Karpas-422 (cell line): ENCODE results near the gene CACUL1. TPM values are rescaled to one million over a fixed set of nuclear protein-coding genes. Genes with fewer than 3 reads are reported as not detected.
A peak's percentile ranks its signal among the peaks of the same experiment; 100 is the strongest.

ENCODE experiments used
- DNase-seq: peaks from one replicate; pipeline ENCODE4 v3.0.0-alpha.2; 2015
- H2AFZ ChIP-seq: fragments of 200-600 bp; sonication (generic); 2 replicates; pipeline ENCODE4 v1.6.1; 2014; ENCODE audit warnings: antibody characterized with exemption, low read length, mixed read lengths
- H3K27ac ChIP-seq: fragments of 200-600 bp; sonication (generic); 2 replicates; pipeline ENCODE4 v1.5.1; 2014; ENCODE audit warnings: mild to moderate bottlenecking, low read length, moderate library complexity
- H3K27me3 ChIP-seq: fragments of 200-600 bp; sonication (generic); 2 replicates; pipeline ENCODE4 v1.6.1; 2014; ENCODE audit warnings: low read length, mixed read lengths
- H3K36me3 ChIP-seq: fragments of 200-600 bp; sonication (generic); 2 replicates; pipeline ENCODE4 v1.6.1; 2014; ENCODE audit warnings: low read length, mixed read lengths; ENCODE audit not compliant: insufficient read depth
- H3K4me1 ChIP-seq: fragments of 200-600 bp; sonication (generic); 2 replicates; pipeline ENCODE4 v1.6.1; 2014; ENCODE audit warnings: mild to moderate bottlenecking, low read length, mixed read lengths
- H3K4me2 ChIP-seq: fragments of 200-600 bp; sonication (generic); 2 replicates; pipeline ENCODE4 v1.6.1; 2014; ENCODE audit warnings: low read length, low read depth, mild to moderate bottlenecking; ENCODE audit not compliant: poor library complexity, severe bottlenecking
- H3K4me3 ChIP-seq: fragments of 200-600 bp; sonication (generic); 2 replicates; pipeline ENCODE4 v1.5.1; 2014; ENCODE audit warnings: mild to moderate bottlenecking, antibody characterized with exemption, low read length, mixed read lengths
- H3K79me2 ChIP-seq: fragments of 200-600 bp; sonication (generic); 2 replicates; pipeline ENCODE4 v1.6.1; 2014; ENCODE audit warnings: mild to moderate bottlenecking, low read length, mixed read lengths
- H3K9ac ChIP-seq: fragments of 200-600 bp; sonication (generic); 2 replicates; pipeline ENCODE4 v1.6.0; 2014; ENCODE audit warnings: low read length
- H3K9me2 ChIP-seq: fragments of 200-600 bp; sonication (generic), shearing (Covaris generic); replicated peaks from 2 replicates; pipeline ENCODE4 v1.6.0; 2014; ENCODE audit warnings: mild to moderate bottlenecking, low read length, moderate library complexity; ENCODE audit not compliant: insufficient read depth
- H3K9me3 ChIP-seq: fragments of 300-700, 200-600 bp; sonication (generic); 2 replicates; pipeline ENCODE4 v1.6.1; 2014; ENCODE audit warnings: low read length, mixed read lengths
- H4K20me1 ChIP-seq: fragments of 200-600 bp; sonication (generic); 2 replicates; pipeline ENCODE4 v1.6.1; 2014; ENCODE audit warnings: mild to moderate bottlenecking, antibody characterized with exemption, low read length, low read depth; ENCODE audit not compliant: insufficient read depth
- total RNA-seq: library from RNA; depleted of rRNA; stranded (reverse); fragments of >200 nt; shearing (Covaris generic); gene quantifications from 2 replicates; pipeline ENCODE4 v1.2.3, GENCODE V29; 2014; ENCODE audit warnings: low replicate concordance

CACUL1 gene
- total RNA-seq, 1 experiment from 2014 or later, result 50.3 TPM

GRCh38 chr10:118734475-118734874 is 20.3 kb downstream of the CACUL1 start:
- no peak for DNase-seq
- Histone ChIP-seq H4K20me1 (peaks cover 11% of the 10 kb centered on the region; the same call in 1 of the 2 replicates), H3K79me2 (peaks cover 100% of the 10 kb centered on the region), H2AFZ (no peak overlapping the region), H3K9me3 (no peaks in the 10 kb centered on the region), H3K4me1 (peaks cover 73% of the 10 kb centered on the region), H3K4me2 (no peak overlapping the region), H3K4me3 (no peak overlapping the region), H3K9me2 (no peaks in the 10 kb centered on the region), H3K27ac (no peak overlapping the region), H3K36me3 (no peaks in the 10 kb centered on the region), H3K9ac (no peak overlapping the region), H3K27me3 (no peaks in the 10 kb centered on the region)

GRCh38 chr10:118732245-118733165 is 22.3 kb downstream of the CACUL1 start:
- Histone ChIP-seq H3K4me2 (no peak overlapping the region), H3K4me1 (peaks cover 62% of the 10 kb centered on the region), H3K9me2 (no peaks in the 10 kb centered on the region), H2AFZ (no peak overlapping the region), H3K79me2 (peaks cover 100% of the 10 kb centered on the region), H4K20me1 (peaks cover 4% of the 10 kb centered on the region; the same call in 1 of the 2 replicates), H3K9ac (no peak overlapping the region), H3K27ac (no peak overlapping the region), H3K4me3 (no peak overlapping the region), H3K9me3 (no peaks in the 10 kb centered on the region), H3K36me3 (no peaks in the 10 kb centered on the region), H3K27me3 (no peaks in the 10 kb centered on the region)
- no peak for DNase-seq

- Histone ChIP-seq H3K27ac (peak overlapping the region; percentile 62), H3K27me3 (no peaks in the 10 kb centered on the region), H3K9me2 (no peaks in the 10 kb centered on the region), H3K36me3 (no peaks in the 10 kb centered on the region), H3K79me2 (peaks cover 99% of the 10 kb centered on the region), H2AFZ (no peak overlapping the region), H3K9me3 (no peaks in the 10 kb centered on the region), H3K4me1 (peaks cover 50% of the 10 kb centered on the region), H3K4me3 (no peak overlapping the region), H3K9ac (peak overlapping the region; percentile 10; the same call in 1 of the 2 replicates), H3K4me2 (peak overlapping the region; percentile 46), H4K20me1 (0 out of 2 replicates have a peak, but pooled peaks cover 2% of the 10 kb centered on the region)
- no peak for DNase-seq
These were observed 23.9 kb downstream of the CACUL1 start for GRCh38 chr10:118730756-118731456.

GRCh38 chr10:118729641-118730258 is 25.0 kb downstream of the CACUL1 start:
- Histone ChIP-seq H3K9me2 (no peaks in the 10 kb centered on the region), H3K79me2 (peaks cover 99% of the 10 kb centered on the region), H3K4me3 (no peak overlapping the region), H3K27ac (peak overlapping the region; percentile 62), H4K20me1 (no peaks in the 10 kb centered on the region), H3K4me2 (peak overlapping the region; percentile 46), H3K27me3 (no peaks in the 10 kb centered on the region), H3K9ac (0 out of 2 replicates have a peak overlapping the region, but pooled peaks have one; percentile 5), H3K9me3 (no peaks in the 10 kb centered on the region), H2AFZ (no peak overlapping the region), H3K36me3 (no peaks in the 10 kb centered on the region), H3K4me1 (peaks cover 40% of the 10 kb centered on the region)
- DNase-seq, result peak; percentile 79

- Histone ChIP-seq H3K27ac (peak overlapping the region; percentile 62), H4K20me1 (no peaks in the 10 kb centered on the region), H2AFZ (no peak overlapping the region), H3K36me3 (no peaks in the 10 kb centered on the region), H3K9me3 (no peaks in the 10 kb centered on the region), H3K4me1 (peaks cover 43% of the 10 kb centered on the region), H3K79me2 (peaks cover 99% of the 10 kb centered on the region), H3K27me3 (no peaks in the 10 kb centered on the region), H3K4me2 (peak overlapping the region; percentile 46), H3K9me2 (no peaks in the 10 kb centered on the region), H3K9ac (no peak overlapping the region), H3K4me3 (no peak overlapping the region)
- DNase-seq, result no peak
These were observed 25.6 kb downstream of the CACUL1 start for GRCh38 chr10:118729200-118729599.

- no peaks in the 10 kb centered on the region for H3K9me3 ChIP-seq
- H3K4me3 ChIP-seq, result no peak overlapping the region
- H3K4me1 ChIP-seq, result peaks cover 56% of the 10 kb centered on the region
- no peak overlapping the region for H2AFZ ChIP-seq
- H3K36me3 ChIP-seq, result no peaks in the 10 kb centered on the region
- no peak for DNase-seq
- peaks cover 6% of the 10 kb centered on the region; the same call in 1 of the 2 replicates for H4K20me1 ChIP-seq
- no peak overlapping the region for H3K9ac ChIP-seq
- peaks cover 89% of the 10 kb centered on the region for H3K79me2 ChIP-seq
- no peaks in the 10 kb centered on the region for H3K9me2 ChIP-seq
- H3K27me3 ChIP-seq, result no peaks in the 10 kb centered on the region
- H3K4me2 ChIP-seq, result no peak overlapping the region
- H3K27ac ChIP-seq, result no peak overlapping the region
These were observed 28.8 kb downstream of the CACUL1 start for GRCh38 chr10:118725886-118726500.

GRCh38 chr10:118723466-118723865 is 31.3 kb downstream of the CACUL1 start:
- Histone ChIP-seq H3K4me2 (no peak overlapping the region), H3K79me2 (peaks cover 88% of the 10 kb centered on the region)

More at GRCh38 chr10:118723466-118723865, 31.3 kb downstream of the CACUL1 start:
- Histone ChIP-seq H3K4me1 (peaks cover 46% of the 10 kb centered on the region), H3K9me3 (no peaks in the 10 kb centered on the region), H3K36me3 (no peaks in the 10 kb centered on the region), H3K9ac (no peak overlapping the region), H3K27ac (peak overlapping the region; percentile 58), H4K20me1 (peaks cover 11% of the 10 kb centered on the region; the same call in 1 of the 2 replicates), H2AFZ (no peak overlapping the region), H3K4me3 (no peak overlapping the region), H3K27me3 (no peaks in the 10 kb centered on the region), H3K9me2 (no peaks in the 10 kb centered on the region)
- no peak for DNase-seq
